Measurements from ENCODE around the gene ARAP2.

Gene ARAP2

DNA sequence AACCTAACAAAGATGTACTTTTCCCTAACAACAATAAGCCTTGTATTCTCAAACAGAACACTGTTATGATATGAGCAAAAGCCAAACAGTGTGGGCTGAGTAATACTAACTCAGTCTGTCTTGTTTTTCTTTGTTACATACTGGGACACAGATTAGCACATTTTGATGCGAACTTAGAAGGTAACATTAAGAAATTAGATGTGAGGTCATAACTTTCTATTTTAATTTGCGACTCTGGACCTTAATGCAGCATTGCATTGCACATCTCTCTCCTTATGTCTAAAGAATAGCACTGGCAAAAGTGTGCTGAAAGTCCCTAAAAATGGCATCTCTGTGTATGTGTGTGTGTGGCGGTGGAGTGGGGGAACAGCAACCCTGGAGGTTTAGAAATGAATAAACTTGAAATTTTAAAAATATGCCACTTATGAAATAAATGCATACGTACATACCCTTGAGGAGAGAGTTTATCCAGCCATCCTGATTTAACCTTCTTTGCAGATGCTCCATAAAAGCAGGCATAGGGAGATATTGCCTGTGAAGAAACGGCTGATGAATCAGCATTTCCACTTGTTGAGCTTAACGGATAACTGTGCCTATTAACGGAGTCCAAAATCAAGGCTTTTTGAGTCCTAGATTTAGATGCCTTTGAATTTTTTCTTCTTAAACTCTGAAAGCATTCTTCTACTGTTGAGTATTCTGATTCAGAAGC, 34.2 kb downstream of the ARAP2 start:
- H4K20me1 ChIP-seq (ENCODE audit: control insufficient read depth, insufficient read depth, low read depth, low read length): no peaks in the 10 kb centered on the region
- H3K4me1 ChIP-seq (ENCODE audit: control insufficient read depth, low read length): no peaks in the 10 kb centered on the region
- H3K36me3 ChIP-seq (ENCODE audit: control insufficient read depth, low read length): no peaks in the 10 kb centered on the region
- H3K27ac ChIP-seq (ENCODE audit: low read depth, low read length): no peak overlapping the region
- H3F3A ChIP-seq (ENCODE audit: control insufficient read depth, insufficient read depth): no peaks in the 10 kb centered on the region
- H3K4me3 ChIP-seq (ENCODE audit: low read length): no peak overlapping the region
- no peaks in the 10 kb centered on the region for H3K9me2 ChIP-seq (replicated peaks; ENCODE audit: control insufficient read depth, low read length)
- no peak for TF ChIP-seq EZH2phosphoT487 (IDR thresholded peaks at IDR 0.05; ENCODE audit: borderline replicate concordance, low read length)
- H3K4me2 ChIP-seq (ENCODE audit: low read length): no peak overlapping the region
- no peaks in the 10 kb centered on the region for H3K9me3 ChIP-seq (ENCODE audit: control insufficient read depth, insufficient read depth, low read length)
- no peaks in the 10 kb centered on the region for H3K27me3 ChIP-seq (ENCODE audit: control insufficient read depth, low read length)
- H3K79me2 ChIP-seq (ENCODE audit: control insufficient read depth, low read length): no peaks in the 10 kb centered on the region

DNA sequence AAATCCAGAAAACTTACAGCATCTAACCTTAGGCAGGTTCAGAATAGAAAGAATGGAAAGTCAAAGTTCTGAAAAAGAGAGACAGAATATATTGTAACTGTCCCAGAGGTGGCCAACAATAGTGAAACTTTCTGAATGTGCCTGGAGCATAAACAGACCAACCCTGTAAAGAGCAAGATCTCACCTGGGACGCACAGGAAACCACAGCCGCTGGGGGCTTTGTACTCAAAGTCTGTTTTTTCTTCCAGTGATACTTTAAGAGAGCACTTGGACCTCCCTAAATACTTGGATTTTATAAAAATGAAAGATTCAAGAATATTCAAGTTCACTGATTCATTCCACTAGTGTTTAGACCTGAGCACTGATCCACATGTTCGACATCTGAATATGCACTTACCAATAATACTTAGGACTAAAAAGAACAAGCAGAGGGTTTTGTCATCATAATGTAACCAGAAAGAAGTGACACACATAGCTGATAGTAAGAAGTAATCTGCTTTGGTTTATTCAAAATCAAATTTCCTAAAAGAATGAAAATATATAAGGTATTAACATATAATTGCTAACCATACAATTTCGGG, 35.3 kb downstream of the ARAP2 start:
- no peak overlapping the region for H3K4me2 ChIP-seq (ENCODE audit: low read length)

DNA sequence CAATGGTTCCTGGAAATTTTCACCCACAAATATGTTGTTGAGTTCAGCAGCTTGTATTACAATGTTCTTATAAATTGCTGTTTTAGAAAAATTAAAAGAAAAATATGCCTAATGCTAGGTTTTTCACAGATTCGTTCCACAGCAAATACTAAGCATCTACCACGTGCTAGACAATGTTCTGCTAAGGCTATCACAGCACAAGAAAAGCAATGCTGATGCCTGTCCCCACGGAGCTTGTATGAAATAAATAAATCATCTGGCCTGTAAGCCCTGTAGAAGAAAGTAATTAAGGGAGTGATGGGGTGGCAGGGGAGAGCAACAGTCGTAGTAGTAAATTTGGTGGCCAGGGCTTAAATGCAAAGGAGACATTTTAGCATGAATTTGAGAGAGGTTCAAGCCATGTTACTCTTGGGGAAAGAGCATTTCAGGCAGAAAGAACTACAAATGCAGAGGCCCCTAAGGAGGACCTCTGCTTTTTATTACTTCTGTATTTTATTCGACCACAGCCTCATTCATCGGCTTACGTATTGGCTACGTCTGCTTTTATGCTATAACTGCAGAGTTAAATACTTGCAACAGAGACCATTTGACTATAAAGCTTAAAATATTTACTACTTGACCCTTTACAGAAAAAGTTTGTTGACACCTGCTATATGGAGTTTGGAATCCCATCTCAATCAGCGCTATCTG, 36.3 kb downstream of the ARAP2 start:
- Histone ChIP-seq H3K4me3 (ENCODE audit: low read length) (no peak overlapping the region), H3K36me3 (ENCODE audit: control insufficient read depth, low read length) (no peaks in the 10 kb centered on the region), H3K9me3 (ENCODE audit: control insufficient read depth, insufficient read depth, low read length) (no peaks in the 10 kb centered on the region), H4K20me1 (ENCODE audit: control insufficient read depth, insufficient read depth, low read depth, low read length) (no peaks in the 10 kb centered on the region), H3K79me2 (ENCODE audit: control insufficient read depth, low read length) (no peaks in the 10 kb centered on the region), H3K9me2 (replicated peaks; ENCODE audit: control insufficient read depth, low read length) (no peaks in the 10 kb centered on the region), H3K4me2 (ENCODE audit: low read length) (no peak overlapping the region), H3F3A (ENCODE audit: control insufficient read depth, insufficient read depth) (no peaks in the 10 kb centered on the region), H3K27ac (ENCODE audit: low read depth, low read length) (no peak overlapping the region), H3K4me1 (ENCODE audit: control insufficient read depth, low read length) (no peaks in the 10 kb centered on the region), H3K27me3 (ENCODE audit: control insufficient read depth, low read length) (no peaks in the 10 kb centered on the region)
- TF ChIP-seq, protein P1, sequence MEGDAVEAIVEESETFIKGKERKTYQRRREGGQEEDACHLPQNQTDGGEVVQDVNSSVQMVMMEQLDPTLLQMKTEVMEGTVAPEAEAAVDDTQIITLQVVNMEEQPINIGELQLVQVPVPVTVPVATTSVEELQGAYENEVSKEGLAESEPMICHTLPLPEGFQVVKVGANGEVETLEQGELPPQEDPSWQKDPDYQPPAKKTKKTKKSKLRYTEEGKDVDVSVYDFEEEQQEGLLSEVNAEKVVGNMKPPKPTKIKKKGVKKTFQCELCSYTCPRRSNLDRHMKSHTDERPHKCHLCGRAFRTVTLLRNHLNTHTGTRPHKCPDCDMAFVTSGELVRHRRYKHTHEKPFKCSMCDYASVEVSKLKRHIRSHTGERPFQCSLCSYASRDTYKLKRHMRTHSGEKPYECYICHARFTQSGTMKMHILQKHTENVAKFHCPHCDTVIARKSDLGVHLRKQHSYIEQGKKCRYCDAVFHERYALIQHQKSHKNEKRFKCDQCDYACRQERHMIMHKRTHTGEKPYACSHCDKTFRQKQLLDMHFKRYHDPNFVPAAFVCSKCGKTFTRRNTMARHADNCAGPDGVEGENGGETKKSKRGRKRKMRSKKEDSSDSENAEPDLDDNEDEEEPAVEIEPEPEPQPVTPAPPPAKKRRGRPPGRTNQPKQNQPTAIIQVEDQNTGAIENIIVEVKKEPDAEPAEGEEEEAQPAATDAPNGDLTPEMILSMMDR (IDR thresholded peaks at IDR 0.05; ENCODE audit: low read depth, low read length, poor library complexity, severe bottlenecking): no peak
- no peak for TF ChIP-seq EZH2phosphoT487 (IDR thresholded peaks at IDR 0.05; ENCODE audit: borderline replicate concordance, low read length)

More for the DNA sequence above, 35.3 kb downstream of the ARAP2 start:
- H3K4me3 ChIP-seq (ENCODE audit: low read length): no peak overlapping the region
- no peaks in the 10 kb centered on the region for H3K9me2 ChIP-seq (replicated peaks; ENCODE audit: control insufficient read depth, low read length)
- no peak overlapping the region for H3K27ac ChIP-seq (ENCODE audit: low read depth, low read length)
- no peaks in the 10 kb centered on the region for H3K27me3 ChIP-seq (ENCODE audit: control insufficient read depth, low read length)
- no peaks in the 10 kb centered on the region for H3K36me3 ChIP-seq (ENCODE audit: control insufficient read depth, low read length)
- no peak for TF ChIP-seq EZH2phosphoT487 (IDR thresholded peaks at IDR 0.05; ENCODE audit: borderline replicate concordance, low read length)
- TF ChIP-seq, protein P1 (IDR thresholded peaks at IDR 0.05; ENCODE audit: low read depth, low read length, poor library complexity, severe bottlenecking): no peak
- H4K20me1 ChIP-seq (ENCODE audit: control insufficient read depth, insufficient read depth, low read depth, low read length): no peaks in the 10 kb centered on the region
- no peaks in the 10 kb centered on the region for H3K4me1 ChIP-seq (ENCODE audit: control insufficient read depth, low read length)
- no peaks in the 10 kb centered on the region for H3F3A ChIP-seq (ENCODE audit: control insufficient read depth, insufficient read depth)
- H3K9me3 ChIP-seq (ENCODE audit: control insufficient read depth, insufficient read depth, low read length): no peaks in the 10 kb centered on the region
- H3K79me2 ChIP-seq (ENCODE audit: control insufficient read depth, low read length): no peaks in the 10 kb centered on the region

GRCh38 chr4:36207367-36207766, 36.9 kb downstream of the ARAP2 start:
- H3K9me2 ChIP-seq (replicated peaks; ENCODE audit: control insufficient read depth, low read length): no peaks in the 10 kb centered on the region
- H3K4me1 ChIP-seq (ENCODE audit: control insufficient read depth, low read length): no peaks in the 10 kb centered on the region
- H4K20me1 ChIP-seq (ENCODE audit: control insufficient read depth, insufficient read depth, low read depth, low read length): no peaks in the 10 kb centered on the region
- H3K36me3 ChIP-seq (ENCODE audit: control insufficient read depth, low read length): no peaks in the 10 kb centered on the region
- H3K9me3 ChIP-seq (ENCODE audit: control insufficient read depth, insufficient read depth, low read length): no peaks in the 10 kb centered on the region
- H3K27ac ChIP-seq (ENCODE audit: low read depth, low read length): no peak overlapping the region
- H3K4me2 ChIP-seq (ENCODE audit: low read length): no peak overlapping the region
- H3K79me2 ChIP-seq (ENCODE audit: control insufficient read depth, low read length): no peaks in the 10 kb centered on the region
- TF ChIP-seq, protein P1 (IDR thresholded peaks at IDR 0.05; ENCODE audit: low read depth, low read length, poor library complexity, severe bottlenecking): no peak
- TF ChIP-seq EZH2phosphoT487 (IDR thresholded peaks at IDR 0.05; ENCODE audit: borderline replicate concordance, low read length): no peak
- no peaks in the 10 kb centered on the region for H3K27me3 ChIP-seq (ENCODE audit: control insufficient read depth, low read length)
- H3F3A ChIP-seq (ENCODE audit: control insufficient read depth, insufficient read depth): no peaks in the 10 kb centered on the region
- no peak overlapping the region for H3K4me3 ChIP-seq (ENCODE audit: low read length)
